ENCODE results near the gene SPSB1.

- no peak for TF ChIP-seq EZH2 (IDR thresholded peaks at IDR 0.05; ENCODE audit: insufficient read depth, poor library complexity, severe bottlenecking)
- no peak for TF ChIP-seq EZH2phosphoT487 (IDR thresholded peaks at IDR 0.05; ENCODE audit: insufficient read depth, low read depth)
Measured at GRCh38 chr1:9316080-9316444, 23.4 kb downstream of the SPSB1 start.
